Astrocyte (in vitro differentiated cells and primary cell): ENCODE results near the gene DYNLT2. TPM values are rescaled to one million over a fixed set of nuclear protein-coding genes. Genes with fewer than 3 reads are reported as not detected.

Experiments
- DNase-seq: peaks from one replicate; pipeline ENCODE4 v3.0.0-alpha.2; 2010; ENCODE audit warnings: low read depth
- FAIRE-seq: peaks from 2 replicates; lab custom pipeline; 2011; peaks lifted over from hg19 to GRCh38; lab: Jason Lieb, UNC
- H2AFZ ChIP-seq: 2 replicates; pipeline ENCODE4 v1.6.0; 2012; ENCODE audit warnings: low read depth, low read length, inconsistent platforms
- H3K27ac ChIP-seq: 2 replicates; pipeline ENCODE4 v1.5.1; 2011; ENCODE audit warnings: low read depth, low read length, inconsistent platforms
- H3K27me3 ChIP-seq: 2 replicates; pipeline ENCODE4 v1.6.0; 2011; ENCODE audit warnings: low read length, inconsistent platforms; ENCODE audit not compliant: insufficient read depth
- H3K36me3 ChIP-seq: 2 replicates; pipeline ENCODE4 v1.5.1; 2011; ENCODE audit warnings: low read length, inconsistent platforms; ENCODE audit not compliant: insufficient read depth
- H3K4me1 ChIP-seq: 2 replicates; pipeline ENCODE4 v1.5.1; 2011; ENCODE audit warnings: low read length, inconsistent platforms; ENCODE audit not compliant: insufficient read depth
- H3K4me2 ChIP-seq: 2 replicates; pipeline ENCODE4 v1.6.0; 2012; ENCODE audit warnings: low read length, inconsistent platforms
- H3K4me3 ChIP-seq: 2 replicates; pipeline ENCODE4 v1.5.1; 2011; ENCODE audit warnings: low read depth, mild to moderate bottlenecking, low read length, inconsistent platforms; ENCODE audit not compliant: insufficient read depth
- H3K79me2 ChIP-seq: 2 replicates; pipeline ENCODE4 v1.6.0; 2012; ENCODE audit warnings: mild to moderate bottlenecking, low read length, inconsistent platforms; ENCODE audit not compliant: insufficient read depth
- H3K9ac ChIP-seq: 2 replicates; pipeline ENCODE4 v1.6.0; 2012; ENCODE audit warnings: mild to moderate bottlenecking, low read length, inconsistent platforms
- H3K9me3 ChIP-seq: 2 replicates; pipeline ENCODE4 v1.5.1; 2012; ENCODE audit warnings: low read depth, mild to moderate bottlenecking, low read length, inconsistent platforms; ENCODE audit not compliant: insufficient read depth
- H4K20me1 ChIP-seq: 2 replicates; pipeline ENCODE4 v1.6.0; 2012; ENCODE audit warnings: low read length, inconsistent platforms; ENCODE audit not compliant: insufficient read depth
- H3K27ac Mint-ChIP-seq: one replicate; pipeline ENCODE4 v1.8.0; 2021; ENCODE audit warnings: mild to moderate bottlenecking, mixed read lengths; ENCODE audit not compliant: unreplicated experiment
- H3K27me3 Mint-ChIP-seq: one replicate; pipeline ENCODE4 v1.8.0; 2021; ENCODE audit warnings: low read depth, mixed read lengths; ENCODE audit not compliant: unreplicated experiment
- H3K36me3 Mint-ChIP-seq: one replicate; pipeline ENCODE4 v1.8.0; 2021; ENCODE audit warnings: low read depth, mixed read lengths; ENCODE audit not compliant: unreplicated experiment
- H3K4me1 Mint-ChIP-seq: one replicate; pipeline ENCODE4 v1.8.0; 2021; ENCODE audit warnings: low read depth, mixed read lengths; ENCODE audit not compliant: unreplicated experiment
- H3K4me3 Mint-ChIP-seq: one replicate; pipeline ENCODE4 v1.8.0; 2021; ENCODE audit warnings: mild to moderate bottlenecking, moderate library complexity, mixed read lengths; ENCODE audit not compliant: unreplicated experiment
- H3K9me3 Mint-ChIP-seq: one replicate; pipeline ENCODE4 v1.8.0; 2021; ENCODE audit warnings: mild to moderate bottlenecking, mixed read lengths; ENCODE audit not compliant: unreplicated experiment
- EZH2 ChIP-seq: IDR thresholded peaks from 2 replicates; pipeline ENCODE4 v1.6.1; 2012; ENCODE audit warnings: mild to moderate bottlenecking, low read length, inconsistent platforms; ENCODE audit not compliant: insufficient read depth
- total RNA-seq: library from RNA; stranded (reverse); gene quantifications from 2 replicates; pipeline ENCODE4 v1.2.1, GENCODE V29; 2021
- TF ChIP-seq, protein P1 (sequence below): IDR thresholded peaks from 2 replicates; pipeline ENCODE4 v1.5.1; 2011; ENCODE audit warnings: low read depth, mild to moderate bottlenecking, inconsistent platforms, low read length, moderate library complexity; ENCODE audit not compliant: insufficient read depth

DYNLT2 gene
- total RNA-seq, 1 donor from 2014 or later = 1.0 TPM

DNA sequence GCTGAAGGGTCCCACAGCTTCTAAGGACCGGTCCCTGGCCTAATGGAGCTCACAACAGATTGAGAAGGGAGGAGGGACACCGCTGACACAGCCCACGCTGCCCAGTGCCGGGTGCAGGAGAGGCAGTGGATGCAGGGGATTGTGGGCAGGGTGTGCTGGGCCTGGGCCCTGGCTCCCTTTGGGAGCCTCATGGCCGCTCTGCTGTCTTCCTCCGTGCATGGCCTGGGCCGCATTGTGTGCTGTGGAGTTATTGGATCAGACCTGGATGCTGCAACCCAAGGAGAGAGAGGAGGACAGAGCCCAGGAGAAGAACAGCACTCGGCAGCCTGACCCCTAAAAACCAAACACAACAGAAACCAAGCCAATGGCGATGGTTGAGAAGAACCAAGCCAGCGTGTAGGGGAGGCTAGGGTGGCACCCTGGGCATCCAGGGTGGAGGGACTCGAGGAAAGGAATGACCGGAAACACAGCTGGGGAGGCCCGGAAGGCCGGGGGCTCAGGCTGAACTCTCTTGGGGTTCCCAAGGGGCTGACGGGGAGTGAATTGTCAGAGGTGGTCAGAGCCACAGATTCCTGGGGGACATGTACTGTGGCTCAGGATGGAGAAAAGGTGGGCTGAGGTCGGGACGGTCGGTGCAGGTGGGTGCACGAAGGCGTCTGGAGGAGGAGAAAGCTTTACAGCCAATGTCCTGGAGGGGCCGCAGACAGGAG lies 41.1 kb upstream of the DYNLT2 start:
- Histone ChIP-seq H4K20me1 (no peaks in the 10 kb centered on the region), H2AFZ (no peak overlapping the region), H3K27me3 (peaks cover 8% of the 10 kb centered on the region), H3K4me3 (no peak overlapping the region), H3K27ac (no peak overlapping the region), H3K36me3 (no peaks in the 10 kb centered on the region), H3K4me2 (no peak overlapping the region), H3K9me3 (no peaks in the 10 kb centered on the region), H3K79me2 (no peaks in the 10 kb centered on the region), H3K4me1 (peaks cover 9% of the 10 kb centered on the region), H3K9ac (no peak overlapping the region)
- Mint-ChIP-seq H3K9me3 (no peaks in the 10 kb centered on the region), H3K27me3 (peaks cover 74% of the 10 kb centered on the region), H3K4me3 (no peak overlapping the region), H3K36me3 (no peaks in the 10 kb centered on the region), H3K4me1 (peaks cover 6% of the 10 kb centered on the region), H3K27ac (no peak overlapping the region)
- TF ChIP-seq, protein P1, sequence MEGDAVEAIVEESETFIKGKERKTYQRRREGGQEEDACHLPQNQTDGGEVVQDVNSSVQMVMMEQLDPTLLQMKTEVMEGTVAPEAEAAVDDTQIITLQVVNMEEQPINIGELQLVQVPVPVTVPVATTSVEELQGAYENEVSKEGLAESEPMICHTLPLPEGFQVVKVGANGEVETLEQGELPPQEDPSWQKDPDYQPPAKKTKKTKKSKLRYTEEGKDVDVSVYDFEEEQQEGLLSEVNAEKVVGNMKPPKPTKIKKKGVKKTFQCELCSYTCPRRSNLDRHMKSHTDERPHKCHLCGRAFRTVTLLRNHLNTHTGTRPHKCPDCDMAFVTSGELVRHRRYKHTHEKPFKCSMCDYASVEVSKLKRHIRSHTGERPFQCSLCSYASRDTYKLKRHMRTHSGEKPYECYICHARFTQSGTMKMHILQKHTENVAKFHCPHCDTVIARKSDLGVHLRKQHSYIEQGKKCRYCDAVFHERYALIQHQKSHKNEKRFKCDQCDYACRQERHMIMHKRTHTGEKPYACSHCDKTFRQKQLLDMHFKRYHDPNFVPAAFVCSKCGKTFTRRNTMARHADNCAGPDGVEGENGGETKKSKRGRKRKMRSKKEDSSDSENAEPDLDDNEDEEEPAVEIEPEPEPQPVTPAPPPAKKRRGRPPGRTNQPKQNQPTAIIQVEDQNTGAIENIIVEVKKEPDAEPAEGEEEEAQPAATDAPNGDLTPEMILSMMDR = no peak
- no peak for DNase-seq
- FAIRE-seq = no peak

DNA sequence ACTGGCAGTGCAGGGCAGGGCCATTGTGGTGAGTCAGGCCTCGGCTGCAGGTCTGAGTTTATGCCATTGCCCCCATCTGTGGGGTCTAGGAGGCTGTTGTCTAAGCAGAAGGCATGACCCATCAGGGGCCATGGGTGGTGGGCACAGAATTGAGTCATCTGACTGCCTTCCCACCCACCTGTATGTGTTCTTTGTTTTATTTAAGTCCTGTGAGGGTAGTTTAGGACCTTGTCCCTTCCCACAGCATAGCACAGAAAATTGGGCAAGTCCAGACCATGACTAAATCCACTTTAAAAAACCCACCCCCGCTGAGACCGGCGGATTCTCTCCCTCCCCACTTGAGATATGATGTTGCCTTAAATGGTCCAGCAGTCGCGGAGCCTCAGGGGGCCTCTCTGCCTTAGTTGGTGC lies 40.4 kb upstream of the DYNLT2 start:
- Histone ChIP-seq H3K4me3 (no peak overlapping the region), H3K27ac (no peak overlapping the region), H3K79me2 (no peaks in the 10 kb centered on the region), H3K27me3 (peaks cover 8% of the 10 kb centered on the region), H3K4me2 (no peak overlapping the region), H2AFZ (no peak overlapping the region), H3K9ac (no peak overlapping the region), H4K20me1 (no peaks in the 10 kb centered on the region), H3K4me1 (peaks cover 9% of the 10 kb centered on the region), H3K36me3 (no peaks in the 10 kb centered on the region), H3K9me3 (no peaks in the 10 kb centered on the region)
- Mint-ChIP-seq H3K9me3 (no peaks in the 10 kb centered on the region), H3K4me1 (peaks cover 6% of the 10 kb centered on the region), H3K27me3 (peaks cover 75% of the 10 kb centered on the region), H3K4me3 (no peak overlapping the region), H3K27ac (no peak overlapping the region), H3K36me3 (no peaks in the 10 kb centered on the region)
- no peak for DNase-seq
- TF ChIP-seq, protein P1 = no peak
- TF ChIP-seq EZH2 = no peak
- no peak for FAIRE-seq
